GM12865 (cell line): ENCODE measurements around the gene MBP.

Experiments used
- DNase-seq: peaks from one replicate; pipeline ENCODE4 v3.0.0; 2010; ENCODE audit warnings: low read depth
- H3K4me3 ChIP-seq: 2 replicates; pipeline ENCODE4 v1.5.1; 2011; ENCODE audit warnings: mild to moderate bottlenecking, low read depth, low read length, control low read depth
- TF ChIP-seq, protein P1 (sequence below): IDR thresholded peaks from 2 replicates; pipeline ENCODE4 v1.5.1; 2011; ENCODE audit warnings: low read length, control low read depth, low read depth, inconsistent platforms; ENCODE audit not compliant: insufficient read depth; ENCODE audit errors: missing control alignments

MBP gene

DNA sequence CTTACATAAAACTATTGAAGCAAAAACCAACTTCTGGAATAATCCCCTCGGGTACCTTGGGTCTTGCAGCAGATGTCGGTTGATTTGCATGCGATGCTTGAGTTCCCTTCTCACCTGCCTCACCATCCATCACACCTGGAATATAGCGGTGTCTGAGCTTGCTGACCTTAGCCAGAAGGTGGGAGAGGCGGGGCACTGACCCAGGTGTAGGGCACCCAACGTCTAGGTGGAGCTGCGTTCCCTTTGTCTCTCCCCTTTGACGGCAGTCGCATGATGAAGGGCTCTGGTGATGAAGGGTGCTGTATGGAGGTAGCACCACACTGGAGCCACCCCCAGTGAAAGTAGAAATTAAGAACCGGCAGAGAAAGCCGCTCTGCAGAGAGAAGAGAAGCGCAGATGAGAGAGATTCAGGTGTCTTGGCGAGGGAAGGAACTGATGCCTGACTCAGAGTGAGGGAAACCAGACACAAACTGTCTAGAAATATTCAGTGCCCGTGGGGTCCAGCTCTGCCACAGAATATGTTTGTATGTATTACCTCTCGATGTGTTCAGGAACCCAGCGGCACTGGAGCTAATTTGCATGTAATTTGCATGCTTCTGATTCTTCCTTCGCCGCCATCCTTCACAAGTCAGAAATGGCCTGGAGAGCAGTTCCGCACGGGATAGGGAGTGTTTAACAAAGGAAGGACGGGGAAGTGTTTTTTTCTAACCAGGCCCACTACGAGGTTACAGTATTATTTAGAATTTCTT is 19.4 kb upstream of the MBP start:
- TF ChIP-seq, protein P1, sequence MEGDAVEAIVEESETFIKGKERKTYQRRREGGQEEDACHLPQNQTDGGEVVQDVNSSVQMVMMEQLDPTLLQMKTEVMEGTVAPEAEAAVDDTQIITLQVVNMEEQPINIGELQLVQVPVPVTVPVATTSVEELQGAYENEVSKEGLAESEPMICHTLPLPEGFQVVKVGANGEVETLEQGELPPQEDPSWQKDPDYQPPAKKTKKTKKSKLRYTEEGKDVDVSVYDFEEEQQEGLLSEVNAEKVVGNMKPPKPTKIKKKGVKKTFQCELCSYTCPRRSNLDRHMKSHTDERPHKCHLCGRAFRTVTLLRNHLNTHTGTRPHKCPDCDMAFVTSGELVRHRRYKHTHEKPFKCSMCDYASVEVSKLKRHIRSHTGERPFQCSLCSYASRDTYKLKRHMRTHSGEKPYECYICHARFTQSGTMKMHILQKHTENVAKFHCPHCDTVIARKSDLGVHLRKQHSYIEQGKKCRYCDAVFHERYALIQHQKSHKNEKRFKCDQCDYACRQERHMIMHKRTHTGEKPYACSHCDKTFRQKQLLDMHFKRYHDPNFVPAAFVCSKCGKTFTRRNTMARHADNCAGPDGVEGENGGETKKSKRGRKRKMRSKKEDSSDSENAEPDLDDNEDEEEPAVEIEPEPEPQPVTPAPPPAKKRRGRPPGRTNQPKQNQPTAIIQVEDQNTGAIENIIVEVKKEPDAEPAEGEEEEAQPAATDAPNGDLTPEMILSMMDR, result no peak
- no peak for DNase-seq
- H3K4me3 ChIP-seq, result no peak overlapping the region

DNA sequence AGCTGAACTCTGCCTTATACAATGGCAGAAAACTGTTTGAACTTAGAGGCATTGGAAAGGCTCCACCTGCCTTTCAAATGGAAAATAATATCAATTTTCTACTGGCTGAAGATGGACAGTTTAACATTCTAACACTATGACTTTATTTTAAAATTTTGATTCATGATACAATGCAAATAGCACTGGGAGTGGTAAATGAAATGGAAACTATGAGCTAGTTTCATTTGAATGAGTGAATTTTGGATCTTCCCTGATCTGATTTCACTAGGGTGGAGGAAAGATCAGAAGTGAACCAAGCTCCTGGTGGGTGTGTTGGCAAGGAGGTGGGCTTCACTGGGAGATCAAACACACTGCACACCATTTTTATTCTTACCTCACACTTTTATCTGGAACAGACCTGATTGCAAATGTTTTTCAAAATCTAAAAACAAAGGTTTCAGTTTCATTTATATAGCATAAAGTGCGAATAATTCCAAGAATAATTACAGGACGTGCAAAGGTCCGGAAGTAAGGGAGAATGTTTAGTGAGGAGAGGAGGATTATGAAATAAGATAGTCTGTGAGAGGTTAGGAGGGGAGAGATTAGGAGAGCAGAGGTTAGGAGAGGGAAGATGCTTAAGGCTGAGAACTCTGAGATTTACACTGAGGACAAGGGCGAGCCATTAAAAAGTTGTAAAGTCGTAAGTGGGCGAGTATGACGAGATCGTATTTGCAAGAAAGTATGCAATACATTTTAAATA is 18.6 kb upstream of the MBP start:
- no peak for DNase-seq
- TF ChIP-seq, protein P1, result no peak
- no peak overlapping the region for H3K4me3 ChIP-seq

DNA sequence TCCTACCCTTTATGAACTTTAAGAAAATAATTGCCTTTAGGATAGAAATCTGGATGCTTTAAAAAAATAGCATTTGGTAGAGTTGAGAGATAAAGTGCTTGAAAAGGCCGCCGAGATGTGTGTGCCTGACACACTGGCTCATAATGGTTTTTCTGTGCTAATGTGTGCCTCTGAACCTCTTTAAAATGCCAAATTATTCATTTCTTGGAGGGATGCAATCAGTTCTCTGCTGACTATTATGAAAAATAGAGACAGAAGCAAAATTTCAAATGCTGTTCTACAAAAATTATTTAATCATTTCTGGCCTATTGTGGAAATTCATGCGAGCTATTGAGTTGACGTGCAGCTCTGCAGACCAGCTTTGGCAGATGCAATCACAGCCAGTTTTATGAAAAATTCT is 18.0 kb upstream of the MBP start:
- DNase-seq, result no peak
- TF ChIP-seq, protein P1, result no peak

DNA sequence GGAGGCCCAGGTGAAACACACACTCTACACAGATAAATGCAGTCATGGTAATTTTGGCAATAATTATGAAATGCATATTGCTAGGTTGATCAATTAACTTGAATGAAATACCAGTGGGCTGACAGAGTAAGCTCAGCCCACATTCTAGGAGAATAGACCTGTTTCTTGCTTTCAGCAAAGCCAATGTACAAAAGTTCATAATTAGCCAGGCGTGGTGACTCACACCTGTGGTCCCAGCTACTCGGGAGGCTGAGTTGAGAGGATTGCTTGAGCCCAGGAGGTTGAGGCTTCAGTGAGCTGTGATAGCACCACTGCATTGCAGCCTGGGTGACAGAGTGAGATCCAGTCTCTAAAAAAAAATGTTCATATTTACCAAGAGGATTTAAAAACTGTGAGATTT is 15.7 kb upstream of the MBP start:
- TF ChIP-seq, protein P1, result no peak
- DNase-seq, result no peak
- no peak overlapping the region for H3K4me3 ChIP-seq

More for the DNA sequence above, 18.0 kb upstream of the MBP start:
- H3K4me3 ChIP-seq, result no peak overlapping the region

DNA sequence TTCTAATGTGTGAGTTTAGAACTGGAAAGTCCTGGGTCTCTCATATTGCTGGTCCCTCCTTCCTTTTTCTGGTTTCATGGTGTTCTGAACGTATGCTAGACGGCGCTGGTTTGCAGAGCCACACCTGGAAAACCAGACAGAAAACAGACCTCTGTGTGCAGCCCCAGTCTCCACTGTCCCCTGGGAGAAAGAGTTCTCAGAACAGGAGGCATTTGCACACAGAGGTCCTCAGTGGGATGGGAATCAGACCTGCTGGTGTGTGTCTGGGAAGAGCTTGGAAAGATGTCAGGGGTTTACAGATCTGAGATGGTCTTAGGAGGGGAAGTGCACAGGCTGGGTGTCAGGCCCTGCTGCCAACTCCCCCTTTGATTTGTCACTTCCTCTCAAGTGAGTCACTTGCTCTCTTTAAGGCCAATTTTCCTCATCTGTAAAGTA is 14.9 kb upstream of the MBP start:
- H3K4me3 ChIP-seq, result no peak overlapping the region
- TF ChIP-seq, protein P1, result no peak
- no peak for DNase-seq

DNA sequence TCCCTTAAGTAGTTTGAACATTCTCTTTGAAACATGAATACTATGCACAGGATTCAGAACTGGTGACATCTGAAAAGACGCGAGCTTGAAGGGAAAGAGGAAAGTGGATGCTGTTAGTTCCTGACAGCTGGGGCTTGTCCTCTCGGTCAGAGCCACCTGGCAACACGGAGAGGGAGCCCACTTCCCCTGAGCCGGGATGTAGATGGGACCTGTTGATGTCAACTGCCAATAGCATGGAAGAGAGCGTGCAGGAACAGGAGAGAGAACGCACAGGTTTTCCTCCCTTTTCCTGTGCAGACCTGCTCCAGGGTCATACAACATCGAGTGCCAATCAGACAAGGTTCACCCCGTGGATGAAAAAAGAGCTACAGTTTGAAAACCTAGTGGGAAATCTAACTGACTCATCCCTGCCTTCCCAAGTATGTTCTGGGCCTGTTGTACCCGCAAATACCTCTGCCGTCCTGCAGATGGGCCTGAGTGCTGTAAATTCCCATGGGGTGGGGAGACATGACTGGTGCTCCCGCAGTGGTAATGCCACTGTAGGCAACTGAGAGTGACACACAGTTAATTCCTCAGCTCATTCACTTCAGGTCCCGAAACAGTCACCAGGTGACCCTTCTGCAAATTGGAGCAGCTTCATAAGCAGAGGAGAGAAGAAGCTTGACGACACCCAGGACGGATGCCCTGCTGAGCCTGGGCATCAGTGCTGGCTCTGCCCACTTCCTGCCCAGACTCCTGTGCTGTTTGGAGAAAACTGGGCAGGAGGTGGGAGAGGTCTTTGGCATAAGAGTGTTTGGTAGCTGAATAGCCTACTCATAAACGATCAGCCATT is 13.9 kb upstream of the MBP start:
- no peak overlapping the region for H3K4me3 ChIP-seq
- TF ChIP-seq, protein P1, result no peak
- no peak for DNase-seq
